ENCODE data around the gene HID1. TPM values are rescaled to one million over a fixed set of nuclear protein-coding genes. Genes with fewer than 3 reads are reported as not detected.

Gene HID1
- total and polyA plus RNA-seq, 9 of the 15 experiments (the other 6 are each of a cell fraction or from before 2014, with no cell fraction given) = 0.14 to 2.1 (median 0.54) TPM; not detected in 2

DNA sequence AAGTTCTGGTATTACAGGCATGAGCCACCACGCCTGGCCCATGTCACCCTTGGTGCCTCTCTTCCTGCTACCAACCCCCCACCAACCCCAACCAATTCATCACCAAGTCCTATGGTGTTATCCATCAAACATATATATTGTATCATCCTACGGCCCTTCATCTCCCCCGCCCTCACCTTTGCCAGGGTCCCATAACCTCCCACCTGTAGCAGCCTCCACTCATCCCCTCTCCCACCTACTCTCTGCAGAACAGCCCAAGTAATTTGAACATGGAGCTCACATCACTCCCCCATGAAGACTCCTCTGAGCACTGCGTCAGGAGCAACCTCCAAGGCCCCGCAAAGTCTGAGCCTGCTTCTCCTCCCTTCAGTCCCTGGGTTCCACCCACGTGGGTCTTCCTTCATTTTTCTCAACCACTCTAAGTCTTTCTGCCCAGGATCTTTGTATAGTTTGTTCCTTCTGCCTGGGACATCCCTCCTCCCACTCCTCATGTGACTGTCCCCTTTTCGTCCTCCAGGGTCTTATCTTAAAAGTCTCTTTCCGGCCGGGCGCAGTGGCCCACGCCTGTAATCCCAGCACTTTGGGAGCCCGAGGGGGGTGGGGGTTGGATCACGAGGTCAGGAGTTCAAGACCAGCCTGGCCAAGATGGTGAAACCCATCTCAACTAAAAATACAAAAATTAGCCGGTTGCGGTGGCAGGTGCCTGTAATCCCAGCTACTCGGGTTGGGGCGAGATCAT, 7.0 kb upstream of the HID1 start:
- Histone ChIP-seq H2AFZ (ENCODE audit: low read depth, low read length) (peak overlapping the region; percentile 54), H3K36me3 (ENCODE audit: control insufficient read depth, insufficient read depth, low read length) (no peaks in the 10 kb centered on the region), H3K4me3 (no peak overlapping the region), H3K9me1 (ENCODE audit: control insufficient read depth, insufficient read depth, low read length) (no peaks in the 10 kb centered on the region), H3K79me2 (ENCODE audit: control insufficient read depth, insufficient read depth, low read length) (0 out of 3 replicates have a peak, but pooled peaks cover 3% of the 10 kb centered on the region), H3K9ac (ENCODE audit: insufficient read depth in 1 of 2, low read depth in 2 of 2, low read length in 2 of 2) (peak overlapping the region in 1 of 2 experiments; percentile 65; a peak in 1 of 4 replicates), H3K4me1 (replicated peaks in 1 of 2; ENCODE audit: control insufficient read depth in 2 of 2, insufficient read depth in 2 of 2, low read length in 2 of 2) (peaks cover 18 to 38% of the 10 kb centered on the region in 2 experiments), H3K9me3 (replicated peaks; ENCODE audit: control insufficient read depth, insufficient read depth, low read depth, low read length) (no peaks in the 10 kb centered on the region), H3K4me2 (ENCODE audit: insufficient read depth, low read length) (no peak overlapping the region; the same call in 1 of the 2 replicates), H3K27ac (ENCODE audit: extremely low read depth, low read depth, low read length) (no peak overlapping the region), H4K20me1 (replicated peaks; ENCODE audit: control insufficient read depth, insufficient read depth, low read length) (no peaks in the 10 kb centered on the region), H3K27me3 (ENCODE audit: control insufficient read depth in 2 of 2, insufficient read depth in 2 of 2, low read length in 2 of 2) (no peaks in the 10 kb centered on the region)
- in situ Hi-C loops (cut with MboI) (no loop called here), intact Hi-C loops (cut with micrococcal nuclease) (no loop called here)
- DNase-seq (ENCODE audit: extremely low read depth in 1 of 4, low spot score in 3 of 4) = peak; percentile 36 to 77 (median 46)
- 0 out of 3 replicates have a peak, but pooled peaks have one; percentile 3 for ATAC-seq
- FAIRE-seq = peak; percentile 70
- CTCF ChIA-PET (ENCODE audit: low intra/inter-chr PET ratio) = no interaction called here
- POLR2A ChIA-PET = interaction anchor here (1.6 kb wide), 1 partner anchor 33 kb away, joined by 5 read pairs; the partner anchor contains the start of gene MRPL58
- WGBS (ENCODE audit: insufficient coverage, low coverage, missing lambda C conversion rate) = 31% methylated on average over 17 of the region's 17 CpGs
- BruUV-seq (replicated peaks) = no TSS peak
- TF ChIP-seq CTCF (IDR thresholded peaks at IDR 0.05 in 2 of 3, conservative IDR thresholded peaks at IDR 0.05 in 1 of 3; ENCODE audit: insufficient read depth in 2 of 3, low read depth in 1 of 3, low read length in 3 of 3) (no peak), ZKSCAN3 (CRISPR knock-in tag; IDR thresholded peaks at IDR 0.05) (no peak), ZBED1 (IDR thresholded peaks at IDR 0.05) (no peak), KLF6 (CRISPR knock-in tag; IDR thresholded peaks at IDR 0.05; ENCODE audit: borderline replicate concordance) (no peak), HDAC1 (IDR thresholded peaks at IDR 0.05) (0 out of 4 replicates have a peak, but pooled peaks of 1 of the 2 experiments have one; percentile 17), EP400 (IDR thresholded peaks at IDR 0.05) (0 out of 2 replicates have a peak, but pooled peaks have one; percentile 33), CEBPB (tag; IDR thresholded peaks at IDR 0.05) (peak; percentile 50; the same call in 1 of the 2 replicates), CEBPZ (IDR thresholded peaks at IDR 0.05; ENCODE audit: borderline replicate concordance, low read depth, low read length) (no peak), SMARCC2 (IDR thresholded peaks at IDR 0.05; ENCODE audit: low read depth) (no peak), CBX5 (IDR thresholded peaks at IDR 0.05; ENCODE audit: borderline replicate concordance, low read depth) (no peak), FOS (IDR thresholded peaks at IDR 0.05; ENCODE audit: extremely low read depth, insufficient read length) (no peak), CHD2 (IDR thresholded peaks at IDR 0.05; ENCODE audit: low read depth, low read length) (no peak), PYGO2 (tag; IDR thresholded peaks at IDR 0.05) (no peak), CBFA2T3 (IDR thresholded peaks at IDR 0.05) (peak; percentile 58), NFE2L1 (tag; IDR thresholded peaks at IDR 0.05; ENCODE audit: borderline replicate concordance, low read depth) (no peak)
- TF ChIP-seq, protein P1, sequence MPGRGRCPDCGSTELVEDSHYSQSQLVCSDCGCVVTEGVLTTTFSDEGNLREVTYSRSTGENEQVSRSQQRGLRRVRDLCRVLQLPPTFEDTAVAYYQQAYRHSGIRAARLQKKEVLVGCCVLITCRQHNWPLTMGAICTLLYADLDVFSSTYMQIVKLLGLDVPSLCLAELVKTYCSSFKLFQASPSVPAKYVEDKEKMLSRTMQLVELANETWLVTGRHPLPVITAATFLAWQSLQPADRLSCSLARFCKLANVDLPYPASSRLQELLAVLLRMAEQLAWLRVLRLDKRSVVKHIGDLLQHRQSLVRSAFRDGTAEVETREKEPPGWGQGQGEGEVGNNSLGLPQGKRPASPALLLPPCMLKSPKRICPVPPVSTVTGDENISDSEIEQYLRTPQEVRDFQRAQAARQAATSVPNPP (IDR thresholded peaks at IDR 0.05; ENCODE audit: borderline replicate concordance, insufficient read depth, insufficient read length) = no peak
